Cardiac muscle cell (in vitro differentiated cells and primary cell): ENCODE data around the gene TRIO. TPM values are rescaled to one million over a fixed set of nuclear protein-coding genes. Genes with fewer than 3 reads are reported as not detected.

Experiments
- DNase-seq, 2 donors: peaks; one replicate each; pipeline versions ENCODE4 v3.0.0 to v3.0.0-alpha.2; 2010 to 2017; ENCODE audit warnings: low read depth in 1 of 2, low spot score in 1 of 2
- H3K27ac ChIP-seq: fragments of 200-600 bp; sonication (generic); 2 replicates; pipeline ENCODE4 v1.5.1; 2016
- H3K27me3 ChIP-seq: fragments of 200-600 bp; sonication (generic); 2 replicates; pipeline ENCODE4 v1.6.0; 2016; ENCODE audit warnings: control low read depth
- H3K36me3 ChIP-seq: fragments of 200-600 bp; sonication (generic); 2 replicates; pipeline ENCODE4 v1.5.1; 2016; ENCODE audit warnings: control low read depth
- H3K4me1 ChIP-seq: fragments of 200-600 bp; sonication (generic); 2 replicates; pipeline ENCODE4 v1.8.1; 2017; ENCODE audit warnings: low read depth, mild to moderate bottlenecking, mixed run types
- H3K4me3 ChIP-seq: fragments of 200-600 bp; sonication (generic); 2 replicates; pipeline ENCODE4 v1.5.1; 2016; ENCODE audit warnings: mild to moderate bottlenecking
- H3K9me3 ChIP-seq: fragments of 200-600 bp; sonication (generic); 2 replicates; pipeline ENCODE4 v1.5.1; 2017; ENCODE audit warnings: low read depth, mild to moderate bottlenecking, control low read depth
- CTCF ChIP-seq: IDR thresholded peaks from 2 replicates; pipeline ENCODE4 v1.5.1; 2012; ENCODE audit warnings: low read depth, mild to moderate bottlenecking, low read length
- polyA plus RNA-seq: library from polyadenylated mRNA; unstranded; fragments of >200 nt; fragmentation: Nextera tagmentation; extraction: Ambion mirVana; gene quantifications from 2 replicates; pipeline ENCODE4 v1.2.1, GENCODE V29; 2016
- total RNA-seq: library from RNA; depleted of rRNA; stranded (reverse); fragments of >200 nt; gene quantifications from 2 replicates; pipeline ENCODE4 v1.2.3, GENCODE V29; 2016

The TRIO gene
- total and polyA plus RNA-seq, 2 experiments from 2014 or later, result 15.5 to 104 TPM

- Histone ChIP-seq H3K4me1 (peaks cover 11% of the 10 kb centered on the region), H3K9me3 (no peaks in the 10 kb centered on the region), H3K36me3 (peaks cover 6% of the 10 kb centered on the region), H3K27ac (peak overlapping the region; percentile 81), H3K27me3 (no peaks in the 10 kb centered on the region), H3K4me3 (no peak overlapping the region)
- no peak for DNase-seq
- no peak for TF ChIP-seq CTCF
Observed at GRCh38 chr5:14322437-14323187, 179.5 kb downstream of the TRIO start.

- H3K4me3 ChIP-seq, result no peak overlapping the region
- peaks cover 1% of the 10 kb centered on the region for H3K36me3 ChIP-seq
- peak in 1 of 2 donors; percentile 33 for DNase-seq
- H3K9me3 ChIP-seq, result no peaks in the 10 kb centered on the region
- H3K27me3 ChIP-seq, result no peaks in the 10 kb centered on the region
- H3K27ac ChIP-seq, result peak overlapping the region; percentile 81
- TF ChIP-seq CTCF, result no peak
- peaks cover 11% of the 10 kb centered on the region for H3K4me1 ChIP-seq
Observed at GRCh38 chr5:14323466-14323865, 180.3 kb downstream of the TRIO start.

GRCh38 chr5:14325369-14325768 lies 182.2 kb downstream of the TRIO start:
- peaks cover 11% of the 10 kb centered on the region for H3K4me1 ChIP-seq
- no peak for TF ChIP-seq CTCF
- H3K27ac ChIP-seq, result no peak overlapping the region
- no peak overlapping the region for H3K4me3 ChIP-seq
- no peaks in the 10 kb centered on the region for H3K36me3 ChIP-seq
- H3K27me3 ChIP-seq, result no peaks in the 10 kb centered on the region
- no peaks in the 10 kb centered on the region for H3K9me3 ChIP-seq
- no peak for DNase-seq

GRCh38 chr5:14326035-14326903 lies 183.1 kb downstream of the TRIO start:
- TF ChIP-seq CTCF, result peak; percentile 43
- Histone ChIP-seq H3K36me3 (peaks cover 5% of the 10 kb centered on the region), H3K9me3 (no peaks in the 10 kb centered on the region), H3K27me3 (no peaks in the 10 kb centered on the region), H3K4me1 (peaks cover 11% of the 10 kb centered on the region), H3K27ac (no peak overlapping the region), H3K4me3 (no peak overlapping the region)
- peak in 1 of 2 donors; percentile 30 for DNase-seq

- Histone ChIP-seq H3K9me3 (no peaks in the 10 kb centered on the region), H3K36me3 (peaks cover 5% of the 10 kb centered on the region), H3K27me3 (no peaks in the 10 kb centered on the region), H3K4me3 (no peak overlapping the region), H3K4me1 (peaks cover 10% of the 10 kb centered on the region), H3K27ac (no peak overlapping the region)
- TF ChIP-seq CTCF, result no peak
- DNase-seq, result peak in 1 of 2 donors; percentile 32
Observed at GRCh38 chr5:14327624-14328023, 184.5 kb downstream of the TRIO start.
